PC-9 (cell line): Measurements from ENCODE around the gene PAF1. TPM values are rescaled to one million over a fixed set of nuclear protein-coding genes. Genes with fewer than 3 reads are reported as not detected.

ENCODE experiments used
- BruUV-seq: library from RNA; stranded (reverse); fragments of 400-500 nt; replicated peaks from 2 replicates; lab custom pipeline; 2021; lab: Mats Ljungman, UMichigan
- CTCF ChIA-PET: fragments of 300-600 bp; sonication (Branson Sonifier 250); formaldehyde crosslinking; loops from one replicate; lab custom pipeline; 2022; ENCODE audit warnings: antibody characterized with exemption; lab: Charles Lee
- POLR2A ChIA-PET: fragments of 300-600 bp; sonication (Branson Sonifier 250); formaldehyde crosslinking; loops from one replicate; lab custom pipeline; 2022; ENCODE audit warnings: antibody characterized with exemption; ENCODE audit not compliant: unreplicated experiment; lab: Charles Lee
- DNase-seq, 2 experiments: peaks; one replicate each; pipeline versions ENCODE4 v3.0.0 to v3.0.0-alpha.2; 2015 to 2022; ENCODE audit warnings: mixed read lengths in 1 of 2
- H2AFZ ChIP-seq: fragments of 200-600 bp; sonication (generic); 2 replicates; pipeline ENCODE4 v1.8.1; 2017; ENCODE audit warnings: antibody characterized with exemption
- H3F3A ChIP-seq: fragments of 200-600 bp; sonication (generic); 2 replicates; pipeline ENCODE4 v1.8.1; 2017; ENCODE audit warnings: antibody characterized with exemption, mild to moderate bottlenecking, low read depth; ENCODE audit not compliant: insufficient read depth
- H3K27ac ChIP-seq: fragments of 200-600 bp; sonication (generic); 2 replicates; pipeline ENCODE4 v1.6.1; 2016; ENCODE audit warnings: mixed run types
- H3K27me3 ChIP-seq: fragments of 200-600 bp; sonication (generic); 2 replicates; pipeline ENCODE4 v1.6.1; 2016; ENCODE audit warnings: low read depth, mixed run types; ENCODE audit not compliant: insufficient read depth
- H3K36me3 ChIP-seq: fragments of 200-600 bp; sonication (generic); 2 replicates; pipeline ENCODE4 v1.6.1; 2016; ENCODE audit warnings: low read depth, mixed run types
- H3K4me1 ChIP-seq: fragments of 200-600 bp; sonication (generic); replicated peaks from 2 replicates; pipeline ENCODE4 v1.6.1; 2016; ENCODE audit warnings: mixed run types; ENCODE audit not compliant: insufficient read depth
- H3K4me2 ChIP-seq: fragments of 200-600 bp; sonication (generic); 2 replicates; pipeline ENCODE4 v1.6.1; 2017; ENCODE audit warnings: mixed run types
- H3K4me3 ChIP-seq: fragments of 200-600 bp; sonication (generic); 2 replicates; pipeline ENCODE4 v1.6.1; 2016; ENCODE audit warnings: mixed run types
- H3K79me2 ChIP-seq: fragments of 200-600 bp; sonication (generic); 2 replicates; pipeline ENCODE4 v1.6.1; 2017; ENCODE audit warnings: low read depth, mixed run types
- H3K9me2 ChIP-seq: fragments of 200-600 bp; sonication (generic); 2 replicates; pipeline ENCODE4 v1.8.1; 2017; ENCODE audit warnings: mild to moderate bottlenecking; ENCODE audit not compliant: insufficient read depth
- H3K9me3 ChIP-seq: fragments of 200-600 bp; sonication (generic); 2 replicates; pipeline ENCODE4 v1.8.1; 2016; ENCODE audit warnings: low read depth; ENCODE audit not compliant: insufficient read depth
- H4K20me1 ChIP-seq: fragments of 200-600 bp; sonication (generic); 2 replicates; pipeline ENCODE4 v1.8.1; 2017; ENCODE audit not compliant: insufficient read depth
- CTCF ChIP-seq: fragments of 200-600 bp; sonication (generic); conservative IDR thresholded peaks from 2 replicates; pipeline ENCODE4 v1.6.1; 2017; ENCODE audit warnings: mixed run types, antibody characterized with exemption, mild to moderate bottlenecking, moderate library complexity
- EZH2 ChIP-seq: fragments of 200-600 bp; sonication (generic); IDR thresholded peaks from 2 replicates; pipeline ENCODE4 v1.8.0; 2017; ENCODE audit warnings: antibody characterized with exemption, low read depth
- intact Hi-C: fragments of 100-400 bp; cut with micrococcal nuclease; formaldehyde crosslinking; loops from one replicate; pipeline ENCODE4 v1.10.0; 2022; ENCODE audit not compliant: unreplicated experiment
- total RNA-seq: library from RNA; stranded (reverse); gene quantifications from 2 replicates; pipeline ENCODE4 v1.2.3, GENCODE V29; 2021

PAF1 gene
- total RNA-seq, 1 experiment from 2014 or later = 61.1 TPM

GRCh38 chr19:39399668-39400050 is 8.8 kb upstream of the PAF1 start:
- no peak overlapping the region for H3K4me3 ChIP-seq
- POLR2A ChIA-PET = no interaction called here
- H3K4me1 ChIP-seq = peaks cover 39% of the 10 kb centered on the region

GRCh38 chr19:39398297-39398864 is 7.5 kb upstream of the PAF1 start:
- Histone ChIP-seq H3K9me2 (no peaks in the 10 kb centered on the region), H3K9me3 (no peaks in the 10 kb centered on the region), H2AFZ (no peak overlapping the region), H3F3A (peaks cover 58% of the 10 kb centered on the region), H3K36me3 (no peaks in the 10 kb centered on the region), H3K4me2 (peak overlapping the region; percentile 68), H3K4me3 (peak overlapping the region; percentile 17; the same call in 1 of the 2 replicates), H4K20me1 (no peaks in the 10 kb centered on the region), H3K27ac (peak overlapping the region; percentile 95), H3K79me2 (no peaks in the 10 kb centered on the region), H3K4me1 (peaks cover 32% of the 10 kb centered on the region), H3K27me3 (no peaks in the 10 kb centered on the region)
- POLR2A ChIA-PET = interaction anchor here (0.6 to 1.3 kb wide), 7 partner anchors 8 to 40 kb away, joined by 4 to 12 read pairs (median 7); partner anchors contain the start of genes RPS16 and ZFP36
- no TSS peak for BruUV-seq
- TF ChIP-seq CTCF = no peak
- TF ChIP-seq EZH2 = no peak
- peak; percentile 56 to 78 for DNase-seq
- CTCF ChIA-PET = interaction anchor here (0.6 to 1.6 kb wide), 4 partner anchors 9 to 337 kb away, joined by 3 to 8 read pairs (median 5); no protein-coding TSS in a partner anchor
- intact Hi-C loops = no loop called here

More at GRCh38 chr19:39399668-39400050, 8.8 kb upstream of the PAF1 start:
- H3K9me3 ChIP-seq = no peaks in the 10 kb centered on the region
- H3K9me2 ChIP-seq = no peaks in the 10 kb centered on the region
- H3K36me3 ChIP-seq = no peaks in the 10 kb centered on the region
- no peak overlapping the region; the same call in 1 of the 2 replicates for H3K27ac ChIP-seq
- intact Hi-C loops = no loop called here
- CTCF ChIA-PET = interaction anchor here (0.5 kb wide), 1 partner anchor 36 kb away, joined by 3 read pairs; the partner anchor contains the start of gene RPS16
- peaks cover 67% of the 10 kb centered on the region for H3F3A ChIP-seq
- TF ChIP-seq EZH2 = no peak
- TF ChIP-seq CTCF = no peak
- no peak for DNase-seq
- no peak overlapping the region for H2AFZ ChIP-seq
- H3K27me3 ChIP-seq = no peaks in the 10 kb centered on the region
- no TSS peak for BruUV-seq
- no peaks in the 10 kb centered on the region for H4K20me1 ChIP-seq
- H3K4me2 ChIP-seq = no peak overlapping the region
- H3K79me2 ChIP-seq = no peaks in the 10 kb centered on the region

- BruUV-seq = no TSS peak
- ChIA-PET POLR2A (interaction anchor here (0.6 to 1.3 kb wide), 4 partner anchors 9 to 38 kb away, joined by 4 to 10 read pairs (median 7); partner anchors contain the start of genes RPS16 and ZFP36), CTCF (interaction anchor here (0.6 to 1.6 kb wide), 4 partner anchors 10 to 338 kb away, joined by 3 to 8 read pairs (median 5); no protein-coding TSS in a partner anchor)
- no peaks in the 10 kb centered on the region for H4K20me1 ChIP-seq
- peak overlapping the region; percentile 95 for H3K27ac ChIP-seq
- peak overlapping the region; percentile 17; the same call in 1 of the 2 replicates for H3K4me3 ChIP-seq
- peaks cover 50% of the 10 kb centered on the region for H3F3A ChIP-seq
- peak overlapping the region; percentile 68 for H3K4me2 ChIP-seq
- no peaks in the 10 kb centered on the region for H3K27me3 ChIP-seq
- H2AFZ ChIP-seq = no peak overlapping the region
- TF ChIP-seq CTCF (peak; percentile 93), EZH2 (no peak)
- H3K79me2 ChIP-seq = peaks cover 2% of the 10 kb centered on the region
- H3K36me3 ChIP-seq = no peaks in the 10 kb centered on the region
- no peaks in the 10 kb centered on the region for H3K9me2 ChIP-seq
- no peaks in the 10 kb centered on the region for H3K9me3 ChIP-seq
- peak; percentile 60 to 85 for DNase-seq
- peaks cover 24% of the 10 kb centered on the region for H3K4me1 ChIP-seq
- intact Hi-C loops = loop anchor here (1.0 to 2.0 kb wide), 2 partner anchors 15 to 135 kb away; partner anchors contain the start of genes EID2B and PLEKHG2
Observed at GRCh38 chr19:39397360-39398296, 6.7 kb upstream of the PAF1 start.
